ENCODE data around the gene ESRRB. TPM values are rescaled to one million over a fixed set of nuclear protein-coding genes. Genes with fewer than 3 reads are reported as not detected.

Gene ESRRB
- total and polyA plus RNA-seq, 8 donors = 0.58 to 4.6 (median 3.8) TPM; not detected in 2

DNA sequence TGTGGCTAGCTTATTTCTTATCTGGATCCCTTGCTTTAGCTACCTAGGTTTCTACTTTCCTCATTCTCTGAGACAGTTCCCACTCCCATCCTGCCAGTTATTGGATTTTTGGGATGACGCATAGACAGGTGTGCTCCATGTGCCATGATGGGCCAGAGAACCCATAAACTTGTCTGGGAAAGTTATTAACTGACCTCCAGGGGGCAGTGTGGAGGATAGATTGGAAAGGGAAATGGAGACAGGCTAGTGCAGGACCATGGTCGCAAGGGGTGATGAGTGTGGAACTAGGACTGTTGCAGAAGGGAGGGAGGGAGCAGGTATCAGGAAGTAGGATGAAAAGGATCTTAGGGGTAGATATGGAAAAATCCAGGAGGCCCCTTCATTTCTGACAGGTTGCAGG lies 80.3 kb downstream of the ESRRB start:
- no peaks in the 10 kb centered on the region for H3K27me3 ChIP-seq
- 35 to 60% (median 48%) methylated on average over 2 of the region's 2 CpGs for WGBS, 5 donors
- TF ChIP-seq POLR2A (IDR thresholded peaks at IDR 0.05) (no peak), EP300 (IDR thresholded peaks at IDR 0.05) (no peak), POLR2AphosphoS5 (IDR thresholded peaks at IDR 0.05) (no peak)
- TF ChIP-seq, protein P1, sequence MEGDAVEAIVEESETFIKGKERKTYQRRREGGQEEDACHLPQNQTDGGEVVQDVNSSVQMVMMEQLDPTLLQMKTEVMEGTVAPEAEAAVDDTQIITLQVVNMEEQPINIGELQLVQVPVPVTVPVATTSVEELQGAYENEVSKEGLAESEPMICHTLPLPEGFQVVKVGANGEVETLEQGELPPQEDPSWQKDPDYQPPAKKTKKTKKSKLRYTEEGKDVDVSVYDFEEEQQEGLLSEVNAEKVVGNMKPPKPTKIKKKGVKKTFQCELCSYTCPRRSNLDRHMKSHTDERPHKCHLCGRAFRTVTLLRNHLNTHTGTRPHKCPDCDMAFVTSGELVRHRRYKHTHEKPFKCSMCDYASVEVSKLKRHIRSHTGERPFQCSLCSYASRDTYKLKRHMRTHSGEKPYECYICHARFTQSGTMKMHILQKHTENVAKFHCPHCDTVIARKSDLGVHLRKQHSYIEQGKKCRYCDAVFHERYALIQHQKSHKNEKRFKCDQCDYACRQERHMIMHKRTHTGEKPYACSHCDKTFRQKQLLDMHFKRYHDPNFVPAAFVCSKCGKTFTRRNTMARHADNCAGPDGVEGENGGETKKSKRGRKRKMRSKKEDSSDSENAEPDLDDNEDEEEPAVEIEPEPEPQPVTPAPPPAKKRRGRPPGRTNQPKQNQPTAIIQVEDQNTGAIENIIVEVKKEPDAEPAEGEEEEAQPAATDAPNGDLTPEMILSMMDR (IDR thresholded peaks at IDR 0.05) = peak in 2 of 7 experiments; percentile 15 to 35
- no peaks in the 10 kb centered on the region for H3K9me3 ChIP-seq
- DNase-seq = peak in 1 of 2 donors; percentile 55
- H3K36me3 ChIP-seq = no peaks in the 10 kb centered on the region
- no peak overlapping the region for H3K27ac ChIP-seq
- no peak overlapping the region for H3K4me3 ChIP-seq
- intact Hi-C loops (cut with DNase I; ENCODE audit: low total_unique reads) = no loop called here
- H3K4me1 ChIP-seq = no peaks in the 10 kb centered on the region

DNA sequence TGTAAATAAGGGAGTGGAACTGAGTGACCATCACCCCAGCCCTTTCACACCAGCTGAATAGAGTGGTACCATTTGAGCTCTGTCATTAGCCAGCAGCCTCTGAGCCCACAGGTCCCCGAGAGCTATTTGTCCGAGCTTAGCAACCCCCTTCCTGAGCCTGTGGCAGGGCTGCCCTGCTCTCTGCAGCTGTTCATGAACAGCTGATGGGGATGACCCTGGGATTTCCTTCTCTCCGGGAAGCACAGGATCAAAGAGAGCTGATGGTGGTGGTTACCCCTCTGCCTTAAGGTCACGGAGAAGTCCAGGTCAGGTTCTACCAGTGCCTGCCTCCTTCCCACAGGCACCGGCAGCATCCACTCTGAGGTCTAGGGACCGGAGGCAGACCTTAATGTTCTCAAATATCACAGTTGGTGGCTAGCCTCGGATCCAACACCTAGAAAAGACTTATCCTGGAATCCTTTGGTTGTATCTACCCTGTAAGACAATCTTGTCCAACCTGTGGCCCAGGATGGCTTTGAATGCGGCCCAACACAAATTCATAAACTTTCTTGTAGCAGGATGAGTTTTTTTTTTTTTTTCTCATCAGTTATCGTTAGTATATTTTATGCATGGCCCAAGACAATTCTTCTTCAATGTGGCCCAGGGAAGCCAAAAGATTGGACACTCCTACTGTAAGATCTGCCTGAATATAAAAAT lies 81.1 kb downstream of the ESRRB start:
- Histone ChIP-seq H3K4me1 (no peaks in the 10 kb centered on the region), H3K36me3 (no peaks in the 10 kb centered on the region), H3K27me3 (no peaks in the 10 kb centered on the region), H3K27ac (no peak overlapping the region), H3K4me3 (no peak overlapping the region), H3K9me3 (no peaks in the 10 kb centered on the region)
- TF ChIP-seq POLR2A (IDR thresholded peaks at IDR 0.05) = no peak
- no peak for TF ChIP-seq POLR2AphosphoS5 (IDR thresholded peaks at IDR 0.05)
- TF ChIP-seq EP300 (IDR thresholded peaks at IDR 0.05) = no peak
- TF ChIP-seq, protein P1 (IDR thresholded peaks at IDR 0.05) = no peak
- intact Hi-C loops (cut with DNase I; ENCODE audit: low total_unique reads) = no loop called here
- DNase-seq = no peak
- WGBS, 5 donors = 66 to 77% (median 71%) methylated on average over 9 of the region's 9 CpGs

DNA sequence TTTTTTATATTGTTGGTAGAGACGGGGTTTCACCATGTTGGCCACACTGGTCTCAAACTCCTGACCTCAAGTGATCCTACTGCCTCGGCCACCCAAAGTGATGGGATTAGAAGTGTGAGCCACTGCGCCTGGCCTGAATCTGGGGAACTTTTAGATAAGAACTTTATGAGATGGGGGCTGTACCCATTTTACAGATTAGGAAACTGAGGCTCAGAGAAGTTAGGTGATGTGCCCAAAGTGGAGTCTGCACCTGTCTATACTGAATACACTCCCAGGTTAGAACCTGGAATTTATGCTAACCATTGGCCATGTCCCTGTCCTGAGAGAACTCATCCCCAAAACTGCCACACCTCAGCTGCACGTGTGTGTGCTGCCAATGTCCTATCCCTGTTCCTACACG lies 81.9 kb downstream of the ESRRB start:
- no peak overlapping the region for H3K27ac ChIP-seq
- H3K4me1 ChIP-seq = no peaks in the 10 kb centered on the region
- H3K36me3 ChIP-seq = no peaks in the 10 kb centered on the region
- no peak overlapping the region for H3K4me3 ChIP-seq
- intact Hi-C loops (cut with DNase I; ENCODE audit: low total_unique reads) = no loop called here
- no peak for TF ChIP-seq POLR2AphosphoS5 (IDR thresholded peaks at IDR 0.05)
- TF ChIP-seq POLR2A (IDR thresholded peaks at IDR 0.05) = no peak
- TF ChIP-seq EP300 (IDR thresholded peaks at IDR 0.05) = no peak
- TF ChIP-seq, protein P1 (IDR thresholded peaks at IDR 0.05) = no peak
- 66 to 79% (median 76%) methylated on average over 5 of the region's 5 CpGs for WGBS, 5 donors
- H3K27me3 ChIP-seq = no peaks in the 10 kb centered on the region
- no peak for DNase-seq
- no peaks in the 10 kb centered on the region for H3K9me3 ChIP-seq

DNA sequence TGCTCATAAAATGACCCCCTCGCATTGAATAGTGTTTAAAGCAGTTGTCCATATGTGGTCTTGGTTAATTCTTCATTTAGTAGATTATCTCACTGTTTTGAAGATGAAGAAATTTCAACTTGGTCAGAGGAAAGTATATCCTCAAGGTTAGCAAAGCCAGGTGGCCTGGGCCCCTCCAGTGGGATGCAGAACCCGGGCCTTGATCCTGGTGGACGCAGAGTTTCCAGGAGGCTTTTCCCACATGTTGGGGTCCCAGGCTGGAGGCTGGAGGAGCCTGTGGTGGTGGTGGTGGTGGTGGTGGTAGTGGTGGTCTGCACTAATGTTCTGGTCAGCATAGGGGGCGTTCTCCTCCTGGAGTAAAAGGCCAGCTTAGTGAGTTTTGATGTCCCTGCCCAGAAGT lies 85.9 kb downstream of the ESRRB start:
- no peak for DNase-seq
- no peak overlapping the region for H3K4me3 ChIP-seq
- TF ChIP-seq, protein P1 (IDR thresholded peaks at IDR 0.05) = no peak
- no peak for TF ChIP-seq POLR2A (IDR thresholded peaks at IDR 0.05)
- no peak for TF ChIP-seq POLR2AphosphoS5 (IDR thresholded peaks at IDR 0.05)
- no peak for TF ChIP-seq EP300 (IDR thresholded peaks at IDR 0.05)
- H3K36me3 ChIP-seq = no peaks in the 10 kb centered on the region
- intact Hi-C loops (cut with DNase I; ENCODE audit: low total_unique reads) = no loop called here
- H3K4me1 ChIP-seq = no peaks in the 10 kb centered on the region
- H3K27ac ChIP-seq = no peak overlapping the region
- no peaks in the 10 kb centered on the region for H3K9me3 ChIP-seq
- 87 to 100% (median 95%) methylated on average over 3 to 4 of the region's 4 CpGs for WGBS, 5 donors
- H3K27me3 ChIP-seq = peaks cover 0 to 7% (median 0%) of the 10 kb centered on the region in 3 donors

Measured in stomach (tissue), 9 donors.